ENCODE results near the gene AIP. TPM values are rescaled to one million over a fixed set of nuclear protein-coding genes. Genes with fewer than 3 reads are reported as not detected.

AIP gene
- total RNA-seq, 1 donor from 2014 or later, result 62.0 TPM

DNA sequence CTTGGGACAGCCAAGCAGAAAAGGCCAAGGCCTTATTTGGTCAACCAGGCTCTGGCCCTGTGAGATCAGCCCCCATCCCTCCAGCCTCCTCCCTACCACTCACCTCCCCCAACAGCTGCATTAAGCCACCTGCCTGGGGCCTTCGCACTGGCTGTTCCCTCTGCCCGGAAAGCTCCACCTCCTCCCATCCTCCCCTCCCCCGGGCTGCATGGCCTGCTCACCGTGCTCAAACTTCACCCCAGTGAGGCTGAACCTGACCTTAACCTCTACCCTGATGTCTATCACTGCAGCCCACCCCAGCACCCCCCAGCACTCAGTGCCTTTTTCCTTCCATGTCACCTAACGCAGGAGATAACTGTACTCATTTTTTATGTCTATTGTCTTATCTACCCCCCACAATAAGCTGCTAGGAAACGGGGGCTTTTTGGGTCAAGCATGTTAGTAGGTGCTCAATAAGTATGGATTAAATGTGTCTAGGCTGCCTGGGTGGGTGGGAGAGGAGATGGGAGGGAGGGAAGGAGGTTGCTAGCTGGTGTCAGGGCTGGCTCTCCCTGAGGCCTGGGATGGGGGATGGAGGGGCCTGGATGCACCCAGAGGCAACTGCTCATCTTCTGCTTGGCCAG is 46.3 kb upstream of the AIP start:
- H3K4me3 ChIP-seq (ENCODE audit: low read depth, low read length), result no peak overlapping the region
- TF ChIP-seq, protein P1, sequence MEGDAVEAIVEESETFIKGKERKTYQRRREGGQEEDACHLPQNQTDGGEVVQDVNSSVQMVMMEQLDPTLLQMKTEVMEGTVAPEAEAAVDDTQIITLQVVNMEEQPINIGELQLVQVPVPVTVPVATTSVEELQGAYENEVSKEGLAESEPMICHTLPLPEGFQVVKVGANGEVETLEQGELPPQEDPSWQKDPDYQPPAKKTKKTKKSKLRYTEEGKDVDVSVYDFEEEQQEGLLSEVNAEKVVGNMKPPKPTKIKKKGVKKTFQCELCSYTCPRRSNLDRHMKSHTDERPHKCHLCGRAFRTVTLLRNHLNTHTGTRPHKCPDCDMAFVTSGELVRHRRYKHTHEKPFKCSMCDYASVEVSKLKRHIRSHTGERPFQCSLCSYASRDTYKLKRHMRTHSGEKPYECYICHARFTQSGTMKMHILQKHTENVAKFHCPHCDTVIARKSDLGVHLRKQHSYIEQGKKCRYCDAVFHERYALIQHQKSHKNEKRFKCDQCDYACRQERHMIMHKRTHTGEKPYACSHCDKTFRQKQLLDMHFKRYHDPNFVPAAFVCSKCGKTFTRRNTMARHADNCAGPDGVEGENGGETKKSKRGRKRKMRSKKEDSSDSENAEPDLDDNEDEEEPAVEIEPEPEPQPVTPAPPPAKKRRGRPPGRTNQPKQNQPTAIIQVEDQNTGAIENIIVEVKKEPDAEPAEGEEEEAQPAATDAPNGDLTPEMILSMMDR (conservative IDR thresholded peaks at IDR 0.05; ENCODE audit: low read depth, low read length), result no peak
- DNase-seq (ENCODE audit: low read depth), result no peak

DNA sequence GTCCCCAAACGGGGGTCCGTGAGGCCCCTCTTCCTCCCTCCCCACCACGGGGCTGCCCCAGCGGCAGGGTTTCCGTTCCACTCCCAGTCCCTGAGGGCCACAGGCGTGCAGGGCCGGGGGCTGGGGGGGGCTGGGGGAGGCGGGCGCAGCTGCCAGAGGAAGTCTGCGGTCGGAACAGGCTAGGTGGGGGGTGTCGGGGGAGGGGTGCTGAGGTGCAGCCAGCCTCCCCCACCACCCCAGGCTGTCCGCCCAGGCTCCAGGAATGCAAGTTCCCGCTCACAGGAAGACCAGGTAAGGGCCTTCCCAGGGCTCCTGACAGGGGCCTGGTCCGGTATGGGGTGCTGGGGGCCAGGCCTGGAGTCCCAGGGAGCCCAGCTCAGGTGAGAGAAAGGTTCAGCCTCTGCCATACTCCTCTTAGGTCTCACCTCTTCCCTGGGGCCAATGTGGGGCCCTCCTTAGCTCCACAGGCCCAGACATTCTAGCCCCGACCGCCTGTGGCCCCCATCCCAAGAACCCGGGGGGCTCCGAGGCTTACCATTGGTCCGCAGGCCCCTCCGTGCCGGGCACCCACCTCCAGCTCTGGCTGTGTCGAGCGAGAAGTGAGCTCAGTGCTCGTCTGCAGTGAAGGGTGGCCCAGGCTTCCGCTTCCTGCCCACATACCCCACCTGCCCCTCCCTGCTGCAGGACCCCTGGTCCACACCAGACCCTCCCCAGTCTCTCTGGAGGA is 45.6 kb upstream of the AIP start, which contains the start of gene PTPRCAP:
Gene PTPRCAP (minus strand): TSS at position 601 of the 727 bp plus-strand sequence. CDS start 63 bp downstream, at position 538.
- TF ChIP-seq, protein P1 (conservative IDR thresholded peaks at IDR 0.05; ENCODE audit: low read depth, low read length), result no peak

DNA sequence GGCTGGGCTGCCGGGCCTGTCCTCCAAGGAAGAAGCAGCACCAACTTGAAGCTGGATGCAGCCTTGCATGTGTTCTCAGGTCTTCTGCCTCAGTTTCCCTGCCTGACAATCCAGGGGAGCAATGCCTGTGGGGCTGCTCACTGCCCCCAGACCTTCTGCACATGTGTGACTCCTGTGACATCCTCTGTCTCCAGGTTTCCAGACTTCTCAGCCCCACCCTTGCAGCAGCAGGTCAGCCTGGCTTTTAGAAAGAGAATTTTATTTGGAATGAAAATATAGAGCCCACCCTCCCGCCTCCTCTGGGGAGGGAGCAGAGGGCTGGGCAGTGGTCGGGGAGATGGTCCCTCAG is 45.0 kb upstream of the AIP start:
- no peak for DNase-seq (ENCODE audit: low read depth)
- TF ChIP-seq, protein P1 (conservative IDR thresholded peaks at IDR 0.05; ENCODE audit: low read depth, low read length), result no peak
- H3K4me3 ChIP-seq (ENCODE audit: low read depth, low read length), result no peak overlapping the region

More for the DNA sequence above, 45.6 kb upstream of the AIP start, which contains the start of gene PTPRCAP:
- no peak for DNase-seq (ENCODE audit: low read depth)
- H3K4me3 ChIP-seq (ENCODE audit: low read depth, low read length), result no peak within 1 kb of the TSS

DNA sequence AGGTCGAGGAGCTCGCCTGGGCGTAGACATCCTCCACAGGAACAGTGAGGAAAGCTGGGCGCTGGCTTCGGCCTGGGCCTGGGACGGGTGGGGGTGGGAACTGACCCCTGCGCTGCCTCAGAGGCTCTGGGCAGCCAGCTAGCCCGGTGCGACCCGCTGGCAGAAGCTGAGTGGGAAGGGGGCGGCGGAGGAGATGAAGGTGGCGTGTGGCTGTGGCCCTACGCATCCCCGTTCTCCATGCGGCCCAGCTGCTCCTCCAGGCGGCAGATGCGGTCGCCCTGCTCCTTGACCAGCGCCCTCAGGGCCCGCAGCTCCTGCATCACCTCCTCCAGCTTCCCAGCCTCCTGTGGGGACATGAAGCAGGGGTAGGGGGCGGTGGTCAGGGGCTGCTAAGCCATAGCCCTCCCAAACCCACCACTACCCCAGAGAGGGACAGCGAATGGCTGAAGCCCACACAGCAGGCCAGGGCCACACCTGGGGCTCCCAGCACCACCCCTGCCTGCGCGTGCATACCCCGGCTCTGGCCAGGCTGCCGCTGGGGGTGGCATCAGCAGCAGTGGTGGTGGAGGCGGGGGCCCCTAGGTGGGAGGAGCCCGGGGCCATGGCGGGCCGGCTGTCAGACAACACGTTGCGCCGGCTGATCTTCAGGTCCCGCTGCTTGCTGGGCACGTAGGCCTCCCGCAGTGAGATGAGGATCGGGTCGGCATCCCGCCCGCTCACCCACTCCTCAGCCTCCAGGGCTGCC is 44.5 kb upstream of the AIP start:
- no peak overlapping the region for H3K4me3 ChIP-seq (ENCODE audit: low read depth, low read length)
- TF ChIP-seq, protein P1 (conservative IDR thresholded peaks at IDR 0.05; ENCODE audit: low read depth, low read length), result no peak
- no peak for DNase-seq (ENCODE audit: low read depth)

DNA sequence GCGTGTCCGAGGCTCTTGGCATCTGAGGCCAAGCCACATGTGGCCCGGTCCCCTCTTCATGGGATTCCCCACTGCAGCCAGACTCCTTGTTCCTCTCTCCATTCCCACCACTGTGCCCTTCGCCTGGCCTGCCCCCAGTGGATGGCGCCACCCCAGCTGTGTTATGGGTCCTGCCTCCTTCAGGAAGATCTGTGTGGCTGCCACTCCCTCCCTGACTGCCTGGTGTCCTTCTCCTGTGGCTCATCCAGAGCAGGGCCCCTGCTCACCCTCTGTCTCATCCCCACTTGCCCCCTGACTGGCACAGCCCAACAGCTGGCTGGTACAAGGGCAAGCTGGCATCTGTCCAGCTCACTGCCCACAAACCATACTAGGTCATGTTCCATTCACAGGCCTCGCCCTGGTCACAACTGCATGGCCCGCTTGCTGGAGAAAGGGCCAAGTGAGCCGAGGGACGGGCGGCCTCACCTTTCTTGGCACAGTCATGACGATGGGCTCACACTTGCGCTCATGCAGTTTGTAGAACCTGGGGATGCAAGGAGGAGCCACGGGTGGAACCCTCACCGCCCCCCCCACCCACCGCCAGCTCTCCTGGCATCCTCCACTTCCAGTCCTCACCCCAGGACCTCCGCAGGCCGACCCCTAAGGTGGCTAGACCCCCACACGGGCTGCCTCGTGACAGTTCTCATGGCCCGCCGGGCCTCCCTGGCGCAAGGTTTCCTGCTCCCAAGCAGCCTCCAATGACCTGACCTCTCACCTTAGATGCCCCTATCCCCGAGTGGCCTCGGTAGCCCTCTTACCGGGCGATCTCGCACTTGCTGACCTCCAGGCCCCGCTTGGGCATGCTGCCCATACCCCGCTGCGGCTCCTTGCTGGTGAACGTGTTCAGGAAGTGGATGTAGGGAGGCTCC is 43.3 kb upstream of the AIP start:
- DNase-seq (ENCODE audit: low read depth), result no peak
- TF ChIP-seq, protein P1 (conservative IDR thresholded peaks at IDR 0.05; ENCODE audit: low read depth, low read length), result peak; percentile 47
- H3K4me3 ChIP-seq (ENCODE audit: low read depth, low read length), result no peak overlapping the region
